GM12892 (cell line): Measurements from ENCODE around the gene UPK3B.
"Not testable (repeated sequence)": the region's sequence is repeated elsewhere in the genome, so short reads cannot be mapped to it uniquely, and the experiment has no call there.

Source experiments
- POLR2AphosphoS5 ChIP-seq: IDR thresholded peaks from 2 replicates; pipeline ENCODE4 v1.6.1; 2011; ENCODE audit warnings: low read depth, low read length, control low read depth
- TAF1 ChIP-seq: IDR thresholded peaks from 2 replicates; pipeline ENCODE4 v1.6.1; 2011; ENCODE audit warnings: low read depth, mild to moderate bottlenecking, control low read depth, low read length, borderline replicate concordance

GRCh38 chr7:76561342-76561741, 51.0 kb downstream of the UPK3B start:
- not testable (repeated sequence) for TF ChIP-seq POLR2AphosphoS5, TAF1
